ENCODE data around the gene KDM2B.

The KDM2B gene

DNA sequence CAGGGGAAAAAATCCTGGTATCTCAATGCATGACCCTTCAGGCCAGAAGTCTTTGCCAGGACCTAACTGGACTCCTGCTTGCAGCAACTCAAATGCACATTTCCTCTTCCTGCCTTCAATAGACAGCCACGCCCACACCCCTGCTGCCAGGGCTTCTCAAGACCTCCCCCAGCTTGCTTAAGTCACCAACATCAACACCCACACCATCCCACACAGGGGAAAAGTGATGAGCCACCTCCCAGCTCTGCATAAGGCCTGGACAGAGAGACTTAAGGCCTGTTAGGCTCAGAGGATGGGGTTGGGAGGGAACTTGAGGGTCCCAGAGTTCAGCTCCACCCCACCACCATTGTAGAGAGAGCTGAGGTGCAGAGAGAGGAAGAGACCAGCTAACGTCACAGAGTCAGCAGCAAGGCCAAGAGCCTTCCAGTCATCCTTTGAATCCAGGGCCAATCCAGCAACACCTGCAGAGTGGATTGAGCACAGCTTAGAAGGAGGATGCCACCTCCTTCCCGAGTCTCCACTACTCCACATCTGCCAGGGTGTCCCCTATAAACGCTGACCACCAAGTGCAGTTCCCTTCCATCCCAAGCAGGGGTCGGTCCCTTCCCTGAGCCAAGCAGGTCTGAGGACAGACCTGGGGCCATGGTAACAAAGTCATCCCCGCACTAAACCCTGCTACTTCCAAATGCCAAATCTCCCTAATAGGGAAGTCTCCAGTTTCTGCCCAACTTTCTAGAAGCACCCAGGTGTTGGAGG is 50.0 kb downstream of the KDM2B start:
- DNase-seq (ENCODE audit: low spot score) = peak; percentile 76

DNA sequence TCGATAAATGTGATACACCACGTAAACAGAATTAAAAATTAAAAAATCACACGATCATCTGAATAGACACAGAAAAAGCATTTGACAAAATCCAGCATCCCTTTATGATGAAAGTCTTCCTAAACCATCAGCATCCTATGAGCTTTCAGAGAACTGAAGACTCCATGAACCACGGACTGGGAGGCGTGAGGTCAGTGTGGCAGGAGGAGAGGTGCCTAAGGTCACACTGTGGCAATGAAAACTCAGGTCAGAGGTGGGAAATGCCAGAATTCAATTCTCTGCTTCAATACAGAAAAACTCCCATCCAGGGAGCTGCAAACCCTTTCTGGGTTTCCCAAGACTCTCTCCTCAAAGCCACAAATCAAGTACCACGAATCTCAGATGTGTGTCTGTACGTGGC is 51.6 kb downstream of the KDM2B start:
- DNase-seq (ENCODE audit: low spot score) = no peak

DNA sequence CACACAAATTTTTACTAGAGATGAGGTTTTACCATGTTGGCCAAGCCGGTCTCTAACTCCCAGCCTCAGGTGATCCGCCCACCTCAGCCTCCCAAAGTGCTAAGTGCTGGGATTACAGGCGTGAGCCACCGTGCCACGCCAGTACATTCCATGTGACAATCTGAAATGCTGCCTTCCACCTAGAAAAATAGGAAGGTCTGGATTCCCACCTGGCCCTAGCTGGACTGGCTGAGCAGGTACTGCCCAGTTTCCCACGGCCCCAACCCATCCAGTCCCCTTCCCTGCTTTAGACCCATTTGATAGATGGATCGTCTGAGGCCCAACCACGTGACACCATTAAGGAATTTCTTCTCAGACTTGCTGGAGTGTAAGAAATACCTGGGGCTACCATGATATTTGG is 55.4 kb downstream of the KDM2B start:
- no peak for DNase-seq (ENCODE audit: low spot score)

DNA sequence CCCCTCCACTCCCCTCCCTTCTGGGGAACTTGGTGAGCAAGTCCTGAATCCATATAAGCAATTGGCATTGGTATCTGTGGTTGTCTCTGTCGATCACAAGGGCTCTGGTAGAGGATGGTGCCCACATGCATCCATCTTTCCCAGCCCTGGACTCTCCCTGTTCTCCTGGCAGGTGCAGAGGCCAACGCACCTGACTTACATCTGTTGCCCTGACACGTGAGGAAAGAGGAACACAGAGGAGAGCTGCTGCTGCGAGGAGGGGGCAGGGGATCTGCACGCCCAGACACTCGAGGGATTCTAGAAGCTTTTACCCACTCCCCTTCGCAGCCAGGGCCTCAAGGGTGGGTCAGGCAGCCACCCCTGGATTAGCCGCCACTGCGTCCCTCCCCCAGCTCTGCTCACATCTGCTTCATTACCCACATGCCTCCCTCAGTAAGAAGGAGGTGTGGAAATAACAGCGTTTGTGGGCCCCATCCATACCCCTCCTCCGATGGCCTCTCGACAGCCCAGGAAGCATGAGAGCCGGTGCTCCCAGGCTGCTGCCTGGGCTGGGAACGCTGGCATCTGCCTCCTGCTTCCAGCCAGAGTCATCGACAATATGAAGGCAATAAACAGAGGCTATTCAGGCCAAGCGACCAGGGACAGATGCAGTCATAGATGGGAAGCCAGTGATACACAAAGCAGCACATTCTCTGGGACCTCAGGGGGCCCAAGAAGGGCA is 56.5 kb downstream of the KDM2B start:
- DNase-seq (ENCODE audit: low spot score) = no peak

DNA sequence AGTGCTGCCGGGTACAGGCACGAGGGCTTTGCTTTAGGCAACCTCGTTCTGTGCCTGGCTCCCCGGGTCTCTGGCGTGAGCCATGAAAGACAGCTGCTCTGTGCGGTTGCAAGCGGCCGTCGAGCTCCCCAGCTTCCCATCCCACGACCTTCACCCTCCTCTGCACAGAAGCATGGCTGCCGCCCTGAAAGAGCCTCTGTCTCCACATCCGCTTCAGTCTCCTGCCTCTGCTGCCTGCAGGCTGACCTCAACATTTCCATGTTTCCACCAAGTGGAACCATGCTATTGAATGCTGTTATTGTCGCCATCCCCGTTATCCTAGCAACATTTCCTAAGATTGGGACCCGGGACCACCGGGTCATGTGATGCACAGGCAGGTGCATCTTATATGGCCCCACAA is 57.1 kb downstream of the KDM2B start:
- DNase-seq (ENCODE audit: low spot score) = no peak

DNA sequence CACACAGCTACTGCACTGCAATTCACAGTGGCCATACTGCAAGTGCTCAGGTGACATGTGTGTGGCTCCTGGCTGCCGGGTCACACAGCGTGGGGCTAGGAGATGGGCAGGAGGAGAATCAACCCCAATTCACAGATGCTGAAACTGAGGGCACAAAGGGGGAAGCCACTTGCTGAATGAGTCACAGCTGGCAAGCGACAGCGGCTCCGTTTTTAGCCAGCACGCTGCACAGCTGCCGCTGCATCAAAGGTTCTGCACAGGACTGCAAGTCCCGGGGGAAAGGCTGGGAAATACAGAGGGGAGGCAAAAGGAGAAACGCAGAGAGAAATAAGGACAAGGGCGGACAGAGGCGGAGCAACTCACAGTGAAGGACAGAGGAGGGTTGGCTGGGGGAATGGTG is 57.9 kb downstream of the KDM2B start:
- DNase-seq (ENCODE audit: low spot score) = no peak

DNA sequence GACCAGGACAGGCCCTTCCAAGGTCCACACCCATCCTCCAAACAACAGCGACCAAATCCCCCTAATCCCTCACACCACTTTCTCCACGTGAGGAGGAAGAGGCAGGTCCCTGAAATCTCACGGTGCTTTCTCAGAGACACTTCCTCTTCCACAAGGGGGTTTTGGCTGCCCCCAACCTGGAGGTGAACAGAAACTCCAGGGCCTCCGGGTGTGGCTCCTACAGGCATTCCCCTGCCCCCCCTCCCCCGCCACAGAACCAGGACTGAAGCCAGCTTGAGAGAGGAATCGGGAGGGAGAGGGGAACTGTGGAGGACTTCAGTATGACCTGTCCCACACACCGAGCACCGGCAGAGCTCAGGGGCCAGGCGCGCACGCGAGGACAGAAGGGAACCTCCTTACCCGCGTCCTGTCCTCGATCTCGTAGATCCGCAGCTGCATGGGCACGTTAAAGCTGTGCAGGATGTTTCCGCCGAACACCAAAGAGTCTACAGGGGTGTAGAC is 60.2 kb downstream of the KDM2B start:
- no peak for DNase-seq (ENCODE audit: low spot score)

DNA sequence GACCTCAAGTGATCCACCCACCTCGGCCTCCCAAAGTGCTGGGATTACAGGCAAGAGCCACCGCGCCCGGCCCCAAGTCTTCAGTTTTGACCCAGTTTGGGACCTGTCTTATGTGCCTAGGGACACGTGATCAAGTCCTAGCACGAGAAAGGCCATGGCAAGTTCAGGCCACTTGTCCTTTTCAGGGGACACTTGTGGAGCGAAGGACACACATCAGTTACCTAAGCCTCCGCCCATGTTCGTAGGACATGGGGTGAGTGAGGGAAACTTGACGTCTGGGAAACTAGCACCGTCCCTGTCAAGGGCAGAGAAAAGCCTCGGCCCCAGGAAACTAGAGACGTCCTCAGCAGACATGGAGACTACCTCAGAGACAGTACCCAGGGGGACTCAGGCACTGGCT is 60.7 kb downstream of the KDM2B start:
- no peak for DNase-seq (ENCODE audit: low spot score)

DNA sequence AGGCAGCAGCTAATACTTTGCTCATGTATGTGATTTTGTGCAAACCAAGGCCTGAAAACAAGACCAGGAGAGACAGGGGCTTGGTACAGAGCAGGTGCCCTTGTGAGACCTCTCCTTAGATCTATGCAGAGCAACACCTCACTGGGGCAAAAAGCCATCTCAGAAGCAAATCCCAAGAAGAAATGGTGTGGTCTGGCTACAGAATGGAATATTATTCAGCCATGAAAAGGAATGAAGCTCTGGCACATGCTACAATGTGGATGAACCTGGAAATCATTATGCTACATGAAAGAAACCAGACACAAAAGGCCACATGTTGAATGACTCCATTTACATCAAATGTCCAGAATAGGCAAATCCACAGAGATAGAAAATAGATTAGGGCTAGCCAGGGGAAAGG is 61.6 kb downstream of the KDM2B start:
- no peak for DNase-seq (ENCODE audit: low spot score)

DNA sequence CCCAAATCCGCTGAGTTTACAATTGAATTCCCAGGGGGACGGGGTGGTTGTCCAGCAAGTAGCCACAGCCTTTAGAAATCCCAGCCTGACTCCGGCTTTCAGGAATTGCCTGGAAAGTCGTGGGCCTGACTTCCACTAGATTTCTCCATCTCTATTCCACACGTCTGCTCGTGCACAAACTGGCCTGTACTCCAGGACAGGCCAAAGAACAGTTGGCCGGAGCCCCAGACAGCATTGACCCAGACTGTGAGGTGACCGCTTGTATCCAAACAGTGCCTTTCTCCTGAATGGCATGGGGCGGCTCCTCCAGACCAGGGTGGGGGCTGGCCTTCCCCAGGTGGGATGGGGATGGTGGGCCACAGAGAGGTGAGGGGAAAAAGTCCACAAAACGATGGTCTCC is 62.2 kb downstream of the KDM2B start:
- no peak for DNase-seq (ENCODE audit: low spot score)

DNA sequence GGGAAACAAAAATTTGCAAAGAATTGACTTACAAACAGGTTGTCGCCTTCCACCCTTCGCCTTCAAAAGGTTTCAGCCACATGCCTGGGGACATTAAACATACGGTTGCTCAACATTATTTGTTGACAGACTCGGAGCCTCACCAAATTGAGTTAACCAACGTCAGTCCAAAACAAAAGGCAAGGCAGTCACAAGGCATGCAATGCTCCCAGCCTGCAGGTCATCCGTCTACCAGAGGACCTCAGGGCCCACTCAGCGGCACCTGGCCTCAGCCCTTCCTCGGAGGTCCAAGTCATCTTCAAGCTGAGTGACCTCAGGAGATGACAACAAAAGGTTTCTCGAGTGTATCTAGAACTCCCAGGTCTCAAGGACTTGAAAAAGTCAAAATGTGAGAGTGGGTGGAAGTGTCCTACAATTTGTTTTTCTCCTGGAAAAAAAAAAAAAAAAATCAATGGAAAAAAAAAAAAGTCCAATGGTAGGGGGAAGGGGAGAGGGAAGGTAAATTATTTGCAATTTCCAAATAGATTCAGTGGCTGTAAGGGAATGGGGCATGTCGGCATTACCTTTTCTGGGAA is 64.3 kb downstream of the KDM2B start:
- DNase-seq (ENCODE audit: low spot score) = no peak

DNA sequence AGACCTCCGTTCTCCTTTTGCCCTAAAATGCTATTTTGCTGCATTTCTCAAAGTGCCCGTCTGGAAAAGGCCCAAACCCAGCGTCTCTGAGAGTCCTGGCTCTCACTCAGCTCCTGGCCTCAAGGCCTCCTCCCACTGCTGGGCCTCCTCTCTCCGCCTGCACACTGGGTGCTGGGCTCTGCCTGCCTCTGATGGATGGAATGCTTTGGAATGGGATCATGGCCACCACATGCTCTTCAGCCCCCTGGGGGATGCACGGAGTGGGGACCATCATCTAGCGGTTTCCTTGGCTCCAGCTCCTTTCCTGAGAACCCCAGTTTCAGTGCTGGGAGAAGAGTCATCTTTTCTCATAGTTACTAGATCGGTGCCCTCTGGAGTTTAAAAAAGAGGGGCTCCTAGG is 65.2 kb downstream of the KDM2B start:
- no peak for DNase-seq (ENCODE audit: low spot score)

DNA sequence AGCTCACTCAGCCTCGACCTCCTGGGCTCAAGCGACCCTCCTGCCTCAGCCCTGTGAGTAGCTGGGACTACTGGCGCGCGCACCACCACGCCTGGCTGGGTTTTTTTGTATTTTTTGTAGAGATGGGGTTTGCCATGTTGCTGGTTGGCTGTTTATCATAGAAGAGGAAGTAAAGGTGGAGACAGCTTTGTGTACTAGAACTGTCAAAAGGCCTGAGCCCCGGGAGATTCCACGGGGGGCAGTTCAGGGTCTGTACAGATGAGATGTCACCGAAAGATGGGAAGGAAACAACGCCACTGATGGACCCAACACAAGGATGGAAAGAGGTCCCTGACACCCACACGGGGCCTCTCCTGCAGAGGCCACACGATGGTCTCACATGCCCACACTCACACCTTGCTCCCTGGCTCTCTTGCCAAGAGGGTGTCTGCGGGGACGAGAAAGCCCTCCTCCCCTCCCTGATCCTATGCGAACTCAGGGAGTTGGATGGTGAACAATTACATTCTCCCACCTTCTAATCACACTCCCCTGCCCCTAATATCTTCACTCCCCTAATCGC is 66.6 kb downstream of the KDM2B start:
- DNase-seq (ENCODE audit: low spot score) = no peak

DNA sequence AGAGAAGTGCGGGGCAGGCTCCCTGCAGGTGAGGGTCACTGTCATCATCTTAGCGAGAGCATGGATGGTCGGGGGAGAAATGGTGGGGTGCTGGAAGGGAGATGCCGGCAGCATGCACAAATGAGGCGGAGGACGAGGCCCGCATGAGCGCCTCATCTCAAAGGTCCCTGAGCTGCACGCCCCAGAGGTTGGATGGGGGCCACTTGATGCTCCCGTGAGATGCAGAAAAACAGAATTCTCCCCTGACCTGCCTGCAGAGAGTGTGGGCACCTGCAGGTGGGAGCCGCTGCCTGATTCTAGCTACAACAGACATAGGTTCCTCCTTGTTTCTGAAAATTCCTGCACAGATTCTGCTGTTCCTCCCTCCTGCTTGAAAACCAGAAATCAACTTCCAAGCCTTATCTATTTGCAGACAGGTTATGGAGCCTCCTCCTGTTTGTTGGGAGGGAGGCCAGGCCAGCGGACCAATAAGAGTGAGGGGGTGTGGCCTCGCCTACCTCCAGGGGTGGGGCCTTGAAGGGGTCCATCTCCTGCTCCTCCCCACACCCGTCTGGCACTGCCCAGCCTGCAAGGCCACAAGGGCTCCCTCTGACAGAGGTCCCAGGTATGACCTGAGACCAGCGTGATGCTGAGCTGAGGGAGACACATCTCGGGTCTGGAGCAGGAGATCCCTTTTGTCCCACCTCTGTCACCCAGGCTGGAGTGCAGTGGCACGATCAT is 67.2 kb downstream of the KDM2B start:
- peak; percentile 28 for DNase-seq (ENCODE audit: low spot score)

DNA sequence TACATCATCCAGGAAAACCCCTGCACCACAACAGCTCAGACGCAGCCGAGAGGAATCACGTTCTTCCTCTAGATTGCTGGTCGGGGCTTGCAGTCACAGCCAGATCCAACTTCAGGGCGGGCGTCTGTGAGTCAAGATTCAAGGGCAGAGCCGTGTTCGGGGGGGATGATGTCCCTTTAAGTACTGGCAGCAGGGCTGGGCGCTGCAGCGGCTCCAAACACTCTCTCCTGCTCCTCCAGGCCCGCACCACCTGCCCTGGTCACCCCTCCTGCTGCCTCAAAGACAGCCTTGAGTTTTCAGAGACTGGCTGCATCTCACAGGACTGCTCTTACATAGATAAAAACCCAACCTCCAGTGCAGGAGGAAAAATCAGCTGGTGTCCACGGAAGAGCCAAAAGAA is 68.3 kb downstream of the KDM2B start:
- no peak for DNase-seq (ENCODE audit: low spot score)

DNA sequence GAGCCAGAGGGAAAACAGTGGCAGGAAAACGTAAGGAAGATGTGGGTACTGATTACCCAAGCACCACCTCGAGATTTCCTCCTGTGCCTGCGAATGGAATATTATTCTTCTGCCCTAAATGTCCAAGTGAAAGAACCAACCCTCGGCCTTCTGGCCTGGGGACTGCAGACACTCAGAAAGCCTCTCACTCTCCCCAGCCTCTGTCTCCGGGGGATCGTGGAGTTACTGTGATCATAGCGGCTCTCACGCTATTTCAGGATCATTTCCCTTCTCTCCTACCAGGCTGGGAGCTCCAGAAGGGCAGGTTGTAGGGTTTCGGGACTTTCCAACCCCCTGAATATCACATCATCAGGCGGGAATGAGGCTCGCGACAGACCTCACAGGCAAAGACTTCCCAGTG is 68.9 kb downstream of the KDM2B start:
- DNase-seq (ENCODE audit: low spot score) = no peak

DNA sequence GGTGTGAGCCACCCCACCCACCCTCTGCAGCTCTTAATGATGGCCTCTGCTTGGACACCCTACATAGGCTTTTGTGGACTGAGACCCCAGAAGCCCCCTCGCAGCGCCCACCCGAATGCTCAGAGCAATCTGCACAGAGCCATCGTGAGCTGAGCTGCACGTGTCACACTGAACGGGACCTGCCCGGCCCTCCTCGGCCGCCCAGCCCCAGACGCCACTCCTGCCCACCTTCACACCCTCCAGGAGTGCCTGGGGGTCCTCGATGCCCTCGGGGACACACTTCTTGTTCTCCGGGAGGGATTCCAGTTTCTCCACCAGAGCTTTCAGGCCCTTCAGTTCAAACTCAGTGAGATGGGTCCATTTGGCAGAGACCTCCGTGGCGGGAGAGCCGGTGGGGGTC is 71.5 kb downstream of the KDM2B start:
- DNase-seq (ENCODE audit: low spot score) = no peak

DNA sequence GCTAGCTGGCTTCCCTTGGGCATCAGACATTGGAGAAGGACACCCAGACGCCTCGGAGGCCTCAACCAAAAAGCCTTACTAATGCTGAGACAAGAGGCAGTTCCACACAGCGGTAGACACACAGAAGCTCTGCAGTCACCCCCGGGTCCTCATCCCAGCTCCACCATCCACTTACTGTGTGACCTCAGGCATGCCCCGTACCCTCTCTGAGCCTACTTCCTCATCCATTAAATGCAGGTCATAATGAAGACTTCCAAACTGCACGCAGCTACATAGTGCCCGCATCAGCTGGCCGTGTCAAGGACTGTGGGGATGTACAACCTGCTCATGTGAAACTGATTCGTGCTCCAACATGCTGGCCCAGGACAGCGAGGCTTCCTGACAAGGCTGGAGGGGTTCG is 72.3 kb downstream of the KDM2B start:
- DNase-seq (ENCODE audit: low spot score) = no peak

DNA sequence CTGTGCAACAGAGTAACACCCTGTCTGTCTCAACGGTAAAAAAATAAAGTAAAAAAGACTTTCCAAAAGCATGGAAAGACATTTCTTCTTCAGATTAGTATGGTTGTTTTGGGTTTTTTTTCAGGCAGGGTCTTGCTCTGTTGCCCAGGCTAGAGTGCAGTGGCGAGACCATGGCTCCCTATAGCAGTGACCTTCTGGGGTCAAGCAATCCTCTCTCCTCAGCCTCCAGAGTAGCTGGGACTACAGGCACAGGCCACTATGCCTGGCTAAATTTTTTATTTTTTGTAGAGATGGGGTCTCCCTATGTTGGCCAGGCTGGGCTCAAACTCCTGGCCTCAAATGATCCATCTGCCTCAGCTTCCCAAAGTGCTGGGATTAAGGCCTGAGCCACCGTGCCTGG is 72.8 kb downstream of the KDM2B start:
- no peak for DNase-seq (ENCODE audit: low spot score)

DNA sequence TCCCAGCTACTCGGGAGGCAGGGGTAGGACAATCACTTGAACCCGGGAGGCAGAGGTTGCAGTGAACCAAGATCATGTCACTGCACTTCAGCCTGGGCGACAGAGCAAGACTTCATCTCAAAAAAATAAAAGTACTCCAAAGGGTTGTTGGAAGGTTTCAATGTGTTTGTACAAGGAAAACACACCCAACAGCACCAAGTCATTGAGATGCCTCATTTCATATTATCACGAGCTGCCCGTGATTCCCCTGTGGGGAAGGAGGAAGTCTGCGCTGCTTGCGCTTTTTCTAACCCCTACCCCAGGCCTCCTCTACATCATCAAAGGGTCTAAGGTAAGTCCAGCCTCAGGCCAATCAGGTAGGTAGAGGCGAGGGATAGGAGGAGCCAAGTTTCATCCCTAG is 73.6 kb downstream of the KDM2B start:
- no peak for DNase-seq (ENCODE audit: low spot score)

DNA sequence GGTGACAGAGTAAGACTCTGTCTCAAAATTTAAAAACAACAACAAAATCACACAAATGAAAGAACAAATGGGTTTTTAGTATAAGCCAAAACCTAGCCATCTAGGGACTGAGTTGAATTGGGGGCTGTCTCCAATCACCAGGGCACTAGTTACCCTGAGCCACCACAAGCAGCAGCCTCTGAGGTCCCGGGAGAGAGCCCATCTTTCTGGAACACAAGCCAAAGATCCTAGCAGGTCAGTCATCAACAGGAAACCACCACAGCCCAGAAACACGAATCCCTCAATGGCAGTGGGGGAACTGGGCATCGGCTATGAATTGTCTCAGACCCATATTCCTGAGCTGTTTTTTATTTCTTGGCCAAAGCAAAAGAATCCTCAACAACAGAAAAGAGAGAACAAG is 75.3 kb downstream of the KDM2B start:
- DNase-seq (ENCODE audit: low spot score) = no peak

DNA sequence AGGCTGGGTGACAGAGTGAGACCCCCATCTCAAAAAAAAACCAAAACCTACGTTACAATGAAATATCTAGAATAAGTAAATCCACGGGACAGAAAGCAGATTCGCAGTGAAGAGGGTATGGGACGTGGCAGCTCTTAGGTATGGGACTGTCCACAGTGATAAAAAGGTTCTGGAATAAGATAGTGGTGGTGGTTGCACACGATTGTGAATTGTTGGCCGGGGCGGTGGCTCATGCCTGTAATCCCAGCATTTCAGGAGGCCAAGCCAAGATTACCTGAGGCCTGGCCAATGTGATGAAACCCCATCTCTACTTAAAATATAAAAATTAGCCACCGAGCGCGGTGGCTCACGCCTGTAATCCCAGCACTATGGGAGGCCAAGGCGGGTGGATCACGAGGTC is 76.3 kb downstream of the KDM2B start:
- no peak for DNase-seq (ENCODE audit: low spot score)
